A549 (cell line): Measurements from ENCODE around the gene OCA2. TPM values are rescaled to one million over a fixed set of nuclear protein-coding genes. Genes with fewer than 3 reads are reported as not detected.

Experiments
- ATAC-seq, 2 experiments: fragments of 200-7000 bp in 1 of 2; fragments of >200 bp in 1 of 2; cut with Nextera tagmentation in 1 of 2; cut with Tn5 transposase in 1 of 2; 3 replicates each; pipeline versions ENCODE4 v1.8.0 to v1.9.1; 2018 to 2020; ENCODE audit warnings: mild to moderate bottlenecking in 1 of 2, moderate library complexity in 1 of 2
- CTCF ChIA-PET: fragments of 300-600 bp; sonication (Branson Sonifier 250); formaldehyde crosslinking; extraction: SDS; loops from one replicate; lab custom pipeline; 2021; ENCODE audit warnings: antibody characterized with exemption, inconsistent platforms; lab: Yijun Ruan, JAX
- POLR2A ChIA-PET: fragments of 350-600 bp; formaldehyde crosslinking; extraction: SDS; loops from one replicate; lab custom pipeline; 2021; ENCODE audit warnings: antibody characterized with exemption, inconsistent platforms; lab: Yijun Ruan, JAX
- DNase-seq, 2 experiments: peaks; one replicate each; pipeline versions ENCODE4 v3.0.0 to v3.0.0-alpha.2; 2011 to 2016; ENCODE audit warnings: low read depth in 1 of 2, low spot score in 1 of 2
- FAIRE-seq: peaks from 2 replicates; lab custom pipeline; 2011; peaks lifted over from hg19 to GRCh38; lab: Jason Lieb, UNC
- H3K27ac ChIP-seq, 2 experiments: fragments of >200 bp; sonication (Bioruptor Twin); formaldehyde crosslinking; 3 replicates each; pipeline ENCODE4 v1.5.1; 2016 to 2017
- H3K4me1 ChIP-seq: fragments of >200 bp; sonication (Bioruptor Twin); formaldehyde crosslinking; 3 replicates; pipeline ENCODE4 v1.6.1; 2016
- H3K4me2 ChIP-seq: fragments of >200 bp; sonication (Bioruptor Twin); formaldehyde crosslinking; 3 replicates; pipeline ENCODE4 v1.6.1; 2016
- H3K4me3 ChIP-seq: fragments of >200 bp; sonication (Bioruptor Twin); formaldehyde crosslinking; 3 replicates; pipeline ENCODE4 v1.5.1; 2016
- H3K9me3 ChIP-seq: fragments of >200 bp; sonication (Bioruptor Twin); formaldehyde crosslinking; 3 replicates; pipeline ENCODE4 v1.6.1; 2016
- CBX8 ChIP-seq: fragments of 200-600 bp; sonication (generic); IDR thresholded peaks from 2 replicates; pipeline ENCODE4 v1.6.1; 2016
- CHD4 ChIP-seq: fragments of 200-600 bp; sonication (generic); IDR thresholded peaks from 2 replicates; pipeline ENCODE4 v1.6.1; 2016; ENCODE audit warnings: antibody characterized with exemption, mild to moderate bottlenecking, borderline replicate concordance
- EHF ChIP-seq: fragments of 250-450 bp; sonication (Bioruptor Pico); IDR thresholded peaks from 2 replicates; pipeline ENCODE4 v1.5.0; 2020; ENCODE audit warnings: mild to moderate bottlenecking
- EHMT2 ChIP-seq: fragments of 200-600 bp; sonication (generic); IDR thresholded peaks from 2 replicates; pipeline ENCODE4 v1.6.1; 2016; ENCODE audit warnings: antibody characterized with exemption, low read depth, mild to moderate bottlenecking, moderate library complexity
- EP300 ChIP-seq, 2 experiments: fragments of >200 bp; sonication (Bioruptor Twin); formaldehyde crosslinking; IDR thresholded peaks; 2 replicates in 1 of 2; 3 replicates in 1 of 2; pipeline ENCODE4 v1.6.1; 2016 to 2017
- FOSB ChIP-seq: fragments of 250-450 bp; sonication (Bioruptor Pico); IDR thresholded peaks from 2 replicates; pipeline ENCODE4 v1.5.0; 2020; ENCODE audit warnings: mild to moderate bottlenecking, moderate library complexity
- HEYL ChIP-seq: fragments of 250-450 bp; sonication (Bioruptor Pico); IDR thresholded peaks from 2 replicates; pipeline ENCODE4 v1.8.0; 2021; ENCODE audit warnings: mild to moderate bottlenecking, moderate library complexity
- HOXA7 ChIP-seq: fragments of 250-450 bp; sonication (Bioruptor Pico); IDR thresholded peaks from 2 replicates; pipeline ENCODE4 v1.5.0; 2020; ENCODE audit warnings: mild to moderate bottlenecking, moderate library complexity
- HOXB13 ChIP-seq: fragments of 250-450 bp; sonication (Bioruptor Pico); IDR thresholded peaks from 2 replicates; pipeline ENCODE4 v1.5.0; 2020; ENCODE audit warnings: low read depth, mild to moderate bottlenecking, moderate library complexity
- HOXB5 ChIP-seq: fragments of 250-450 bp; sonication (Bioruptor Pico); IDR thresholded peaks from 2 replicates; pipeline ENCODE4 v1.5.0; 2020; ENCODE audit warnings: mild to moderate bottlenecking, moderate library complexity
- JUN ChIP-seq, 2 experiments: fragments of >200 bp; sonication (Bioruptor Twin); formaldehyde crosslinking; IDR thresholded peaks; 2 replicates in 1 of 2; 3 replicates in 1 of 2; pipeline ENCODE4 v1.6.1; 2016 to 2017
- JUNB ChIP-seq: fragments of >200 bp; sonication (Bioruptor Twin); formaldehyde crosslinking; IDR thresholded peaks from 2 replicates; pipeline ENCODE4 v1.6.1; 2016
- KDM1A ChIP-seq: fragments of 200-600 bp; sonication (generic); IDR thresholded peaks from 2 replicates; pipeline ENCODE4 v1.6.1; 2016; ENCODE audit warnings: low read depth, mild to moderate bottlenecking
- MAZ ChIP-seq: fragments of 150-350 bp; IDR thresholded peaks from 2 replicates; pipeline ENCODE4 v1.6.1; 2014; ENCODE audit warnings: antibody characterized with exemption, low read depth, low read length, borderline replicate concordance
- MYC ChIP-seq: IDR thresholded peaks from 2 replicates; pipeline ENCODE4 v1.6.1; 2012; ENCODE audit warnings: mild to moderate bottlenecking, inconsistent platforms, low read length, improper control_type of control experiment, borderline replicate concordance
- NPAS2 ChIP-seq: fragments of 250-450 bp; sonication (Bioruptor Pico); IDR thresholded peaks from 2 replicates; pipeline ENCODE4 v1.8.0; 2022; ENCODE audit warnings: mild to moderate bottlenecking, moderate library complexity, borderline replicate concordance
- POLR2AphosphoS2 ChIP-seq: conservative IDR thresholded peaks from 2 replicates; pipeline ENCODE4 v1.6.1; 2012; ENCODE audit warnings: low read length, improper control_type of control experiment, inconsistent platforms
- RAD21 ChIP-seq, 2 experiments: fragments of >200 bp in 1 of 2; sonication (Bioruptor Twin) in 1 of 2; formaldehyde crosslinking in 1 of 2; IDR thresholded peaks in 1 of 2; conservative IDR thresholded peaks in 1 of 2; 2 replicates in 1 of 2; 3 replicates in 1 of 2; pipeline ENCODE4 v1.6.1; 2012 to 2018; ENCODE audit warnings: inconsistent platforms in 1 of 2
- RNF2 ChIP-seq: fragments of 200-600 bp; sonication (generic); IDR thresholded peaks from 2 replicates; pipeline ENCODE4 v1.6.1; 2016; ENCODE audit warnings: low read depth, mild to moderate bottlenecking, antibody characterized with exemption, moderate library complexity, borderline replicate concordance
- SREBF2 ChIP-seq: fragments of 450-650 bp; IDR thresholded peaks from 2 replicates; pipeline ENCODE4 v1.6.1; 2014; ENCODE audit warnings: mild to moderate bottlenecking, moderate library complexity
- ZSCAN20 ChIP-seq: fragments of 250-450 bp; sonication (Bioruptor Pico); IDR thresholded peaks from 2 replicates; pipeline ENCODE4 v1.8.0; 2022; ENCODE audit warnings: mild to moderate bottlenecking, moderate library complexity
- WGBS: methylation state at CpG from one replicate; pipeline ENCODE4 v1.1.6; 2017; ENCODE audit errors: missing lambda C conversion rate; 5-methylcytosine and 5-hydroxymethylcytosine counted together
- polyA plus RNA-seq, 4 experiments: library from polyadenylated mRNA; depleted of rRNA in 3 of 4; stranded (reverse); fragments of >200 nt; fragmentation: RNase III in 1 of 4; extraction: RNeasy Plus Mini Kit Qiagen cat#74134 plus additional on column Dnase treatment in 1 of 4; gene quantifications; 2 replicates in 3 of 4; 3 replicates in 1 of 4; pipeline ENCODE4 v1.2.3, GENCODE V29; 2011 to 2017
- TF ChIP-seq, protein P1 (sequence below): fragments of >200 bp; sonication (Bioruptor Twin); formaldehyde crosslinking; IDR thresholded peaks from 3 replicates; pipeline ENCODE4 v1.6.1; 2016
- TF ChIP-seq, protein P2 (sequence below): IDR thresholded peaks from 2 replicates; pipeline ENCODE4 v1.6.1; 2012
- TF ChIP-seq, protein P3 (sequence below): fragments of >200 bp; sonication (Bioruptor Twin); formaldehyde crosslinking; IDR thresholded peaks from 3 replicates; pipeline ENCODE4 v1.5.1; 2016
- TF ChIP-seq, protein P4 (sequence below): fragments of 450-650 bp; IDR thresholded peaks from 2 replicates; pipeline ENCODE4 v1.6.1; 2014; ENCODE audit warnings: antibody characterized with exemption
- TF ChIP-seq, protein P5 (sequence below): fragments of 250-450 bp; sonication (Bioruptor Pico); IDR thresholded peaks from 2 replicates; pipeline ENCODE4 v1.5.0; 2020; ENCODE audit warnings: low read depth, mild to moderate bottlenecking, moderate library complexity
- TF ChIP-seq, protein P6 (sequence below): fragments of >200 bp; sonication (Bioruptor Twin); formaldehyde crosslinking; IDR thresholded peaks from 2 replicates; pipeline ENCODE4 v1.6.1; 2016

The OCA2 gene
- polyA plus RNA-seq, 2 of the 4 experiments (the other 2 are of a cell fraction) = 0.17 to 0.25 TPM

DNA sequence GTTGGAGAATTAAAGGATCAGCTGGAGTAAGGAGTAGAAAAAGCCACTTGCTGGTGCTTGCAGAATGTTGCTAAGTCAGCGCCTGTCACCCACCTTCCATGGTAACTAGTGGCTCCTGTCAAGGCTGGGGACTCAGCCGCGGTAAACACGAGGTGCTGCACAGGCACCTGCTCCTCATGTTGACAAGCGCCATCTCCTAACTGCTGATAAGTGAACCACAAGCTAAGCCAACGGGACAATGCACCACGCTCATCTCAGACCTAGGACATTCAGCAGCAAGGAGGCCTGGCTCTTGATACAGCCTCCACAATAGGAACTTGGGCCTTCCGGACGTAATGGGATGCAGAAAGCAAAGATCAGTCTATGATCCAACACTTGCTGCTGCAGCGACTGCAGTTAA lies 264.4 kb downstream of the OCA2 start:
- 51% methylated on average over 10 of the region's 10 CpGs for WGBS
- no peak overlapping the region for H3K27ac ChIP-seq
- no peak overlapping the region for H3K4me3 ChIP-seq
- no peak for FAIRE-seq
- no peak overlapping the region for H3K4me2 ChIP-seq
- TF ChIP-seq HEYL (CRISPR knock-in tag) = no peak
- TF ChIP-seq, protein P1, sequence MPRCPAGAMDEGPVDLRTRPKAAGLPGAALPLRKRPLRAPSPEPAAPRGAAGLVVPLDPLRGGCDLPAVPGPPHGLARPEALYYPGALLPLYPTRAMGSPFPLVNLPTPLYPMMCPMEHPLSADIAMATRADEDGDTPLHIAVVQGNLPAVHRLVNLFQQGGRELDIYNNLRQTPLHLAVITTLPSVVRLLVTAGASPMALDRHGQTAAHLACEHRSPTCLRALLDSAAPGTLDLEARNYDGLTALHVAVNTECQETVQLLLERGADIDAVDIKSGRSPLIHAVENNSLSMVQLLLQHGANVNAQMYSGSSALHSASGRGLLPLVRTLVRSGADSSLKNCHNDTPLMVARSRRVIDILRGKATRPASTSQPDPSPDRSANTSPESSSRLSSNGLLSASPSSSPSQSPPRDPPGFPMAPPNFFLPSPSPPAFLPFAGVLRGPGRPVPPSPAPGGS = no peak
- TF ChIP-seq, protein P2, sequence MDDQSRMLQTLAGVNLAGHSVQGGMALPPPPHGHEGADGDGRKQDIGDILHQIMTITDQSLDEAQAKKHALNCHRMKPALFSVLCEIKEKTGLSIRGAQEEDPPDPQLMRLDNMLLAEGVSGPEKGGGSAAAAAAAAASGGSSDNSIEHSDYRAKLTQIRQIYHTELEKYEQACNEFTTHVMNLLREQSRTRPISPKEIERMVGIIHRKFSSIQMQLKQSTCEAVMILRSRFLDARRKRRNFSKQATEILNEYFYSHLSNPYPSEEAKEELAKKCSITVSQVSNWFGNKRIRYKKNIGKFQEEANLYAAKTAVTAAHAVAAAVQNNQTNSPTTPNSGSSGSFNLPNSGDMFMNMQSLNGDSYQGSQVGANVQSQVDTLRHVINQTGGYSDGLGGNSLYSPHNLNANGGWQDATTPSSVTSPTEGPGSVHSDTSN = no peak
- no peak for TF ChIP-seq SREBF2
- TF ChIP-seq EP300 (IDR thresholded peaks at IDR 0.05) = no peak
- no peaks in the 10 kb centered on the region for H3K4me1 ChIP-seq
- ATAC-seq = no peak
- DNase-seq = no peak
- H3K9me3 ChIP-seq = no peaks in the 10 kb centered on the region
- ChIA-PET CTCF (interaction anchor here (1.1 to 1.3 kb wide), 2 partner anchors 187 to 457 kb away, joined by 3 read pairs; no protein-coding TSS in a partner anchor), POLR2A (no interaction called here)

DNA sequence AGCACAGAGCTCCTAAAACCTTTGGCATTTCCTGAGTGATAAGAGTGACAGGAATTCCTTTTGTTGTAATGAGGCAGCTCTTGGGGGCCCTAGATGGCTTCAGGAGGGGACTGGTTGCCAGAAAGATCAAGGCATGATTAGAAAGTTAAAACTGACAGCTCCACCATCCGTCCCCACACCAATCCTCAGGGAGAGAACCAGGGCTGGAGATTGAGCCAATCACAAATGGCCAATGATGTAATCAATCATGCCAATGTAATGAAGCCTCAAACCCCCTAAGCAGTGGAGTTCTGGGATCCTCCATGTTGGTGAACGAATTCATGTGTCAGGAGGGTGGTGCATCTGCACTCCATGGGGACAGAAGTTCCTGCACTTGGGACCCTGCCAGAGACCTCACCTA lies 265.1 kb downstream of the OCA2 start:
- ATAC-seq = no peak
- 26% methylated on average over 2 of the region's 2 CpGs for WGBS

DNA sequence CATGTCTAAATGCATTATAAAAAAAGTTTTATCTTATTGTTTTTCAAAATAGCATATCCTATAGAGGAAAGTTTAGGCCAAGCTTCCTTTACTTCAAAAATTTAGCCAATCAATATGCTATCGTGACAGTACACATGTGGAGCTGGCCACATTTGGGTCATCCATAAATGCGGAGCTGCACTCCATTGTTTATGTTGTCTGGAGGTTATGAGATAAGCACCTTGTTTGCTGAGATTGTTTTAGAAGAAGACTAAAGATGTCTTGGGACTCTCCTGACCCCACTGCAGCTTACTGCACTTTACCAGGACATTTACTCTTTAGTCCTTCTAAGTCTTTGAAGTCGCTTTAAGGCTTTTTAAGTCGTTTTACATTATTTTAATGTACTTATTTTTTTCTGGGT lies 265.9 kb downstream of the OCA2 start:
- no peak overlapping the region for H3K27ac ChIP-seq
- H3K9me3 ChIP-seq = no peaks in the 10 kb centered on the region
- DNase-seq = no peak
- 41% methylated on average over 4 of the region's 4 CpGs for WGBS
- POLR2A ChIA-PET = no interaction called here
- H3K4me1 ChIP-seq = no peaks in the 10 kb centered on the region
- ATAC-seq = no peak
- CTCF ChIA-PET = interaction anchor here (0.8 kb wide), 1 partner anchor 10 kb away, joined by 5 read pairs; no protein-coding TSS in a partner anchor
- FAIRE-seq = no peak
- no peak overlapping the region for H3K4me2 ChIP-seq
- H3K4me3 ChIP-seq = no peak overlapping the region
- TF ChIP-seq JUN (IDR thresholded peaks at IDR 0.05) = no peak
- TF ChIP-seq HOXB5 (CRISPR knock-in tag) = no peak
- no peak for TF ChIP-seq HOXA7 (CRISPR knock-in tag)
- TF ChIP-seq FOSB (CRISPR knock-in tag) = no peak
- TF ChIP-seq CHD4 = no peak
- TF ChIP-seq MYC = no peak
- no peak for TF ChIP-seq HOXB13 (CRISPR knock-in tag)
- TF ChIP-seq ZSCAN20 (CRISPR knock-in tag) = no peak
- no peak for TF ChIP-seq JUNB
- TF ChIP-seq POLR2AphosphoS2 = no peak
- no peak for TF ChIP-seq NPAS2 (CRISPR knock-in tag)
- TF ChIP-seq, protein P3, sequence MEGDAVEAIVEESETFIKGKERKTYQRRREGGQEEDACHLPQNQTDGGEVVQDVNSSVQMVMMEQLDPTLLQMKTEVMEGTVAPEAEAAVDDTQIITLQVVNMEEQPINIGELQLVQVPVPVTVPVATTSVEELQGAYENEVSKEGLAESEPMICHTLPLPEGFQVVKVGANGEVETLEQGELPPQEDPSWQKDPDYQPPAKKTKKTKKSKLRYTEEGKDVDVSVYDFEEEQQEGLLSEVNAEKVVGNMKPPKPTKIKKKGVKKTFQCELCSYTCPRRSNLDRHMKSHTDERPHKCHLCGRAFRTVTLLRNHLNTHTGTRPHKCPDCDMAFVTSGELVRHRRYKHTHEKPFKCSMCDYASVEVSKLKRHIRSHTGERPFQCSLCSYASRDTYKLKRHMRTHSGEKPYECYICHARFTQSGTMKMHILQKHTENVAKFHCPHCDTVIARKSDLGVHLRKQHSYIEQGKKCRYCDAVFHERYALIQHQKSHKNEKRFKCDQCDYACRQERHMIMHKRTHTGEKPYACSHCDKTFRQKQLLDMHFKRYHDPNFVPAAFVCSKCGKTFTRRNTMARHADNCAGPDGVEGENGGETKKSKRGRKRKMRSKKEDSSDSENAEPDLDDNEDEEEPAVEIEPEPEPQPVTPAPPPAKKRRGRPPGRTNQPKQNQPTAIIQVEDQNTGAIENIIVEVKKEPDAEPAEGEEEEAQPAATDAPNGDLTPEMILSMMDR = no peak
- TF ChIP-seq EHMT2 = no peak
- TF ChIP-seq MAZ = no peak

More for the DNA sequence above, 265.1 kb downstream of the OCA2 start:
- TF ChIP-seq MAZ (no peak), JUNB (no peak), MYC (no peak), RAD21 (conservative IDR thresholded peaks at IDR 0.05 in 1 of 2, IDR thresholded peaks at IDR 0.05 in 1 of 2) (no peak), CHD4 (no peak), CBX8 (no peak), EHF (CRISPR knock-in tag) (no peak), RNF2 (no peak), KDM1A (no peak), EP300 (IDR thresholded peaks at IDR 0.05) (no peak)
- TF ChIP-seq, protein P4, sequence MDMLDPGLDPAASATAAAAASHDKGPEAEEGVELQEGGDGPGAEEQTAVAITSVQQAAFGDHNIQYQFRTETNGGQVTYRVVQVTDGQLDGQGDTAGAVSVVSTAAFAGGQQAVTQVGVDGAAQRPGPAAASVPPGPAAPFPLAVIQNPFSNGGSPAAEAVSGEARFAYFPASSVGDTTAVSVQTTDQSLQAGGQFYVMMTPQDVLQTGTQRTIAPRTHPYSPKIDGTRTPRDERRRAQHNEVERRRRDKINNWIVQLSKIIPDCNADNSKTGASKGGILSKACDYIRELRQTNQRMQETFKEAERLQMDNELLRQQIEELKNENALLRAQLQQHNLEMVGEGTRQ = no peak
- TF ChIP-seq, protein P2 = no peak
- TF ChIP-seq, protein P5, sequence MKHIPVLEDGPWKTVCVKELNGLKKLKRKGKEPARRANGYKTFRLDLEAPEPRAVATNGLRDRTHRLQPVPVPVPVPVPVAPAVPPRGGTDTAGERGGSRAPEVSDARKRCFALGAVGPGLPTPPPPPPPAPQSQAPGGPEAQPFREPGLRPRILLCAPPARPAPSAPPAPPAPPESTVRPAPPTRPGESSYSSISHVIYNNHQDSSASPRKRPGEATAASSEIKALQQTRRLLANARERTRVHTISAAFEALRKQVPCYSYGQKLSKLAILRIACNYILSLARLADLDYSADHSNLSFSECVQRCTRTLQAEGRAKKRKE (CRISPR knock-in tag) = no peak
- TF ChIP-seq, protein P6, sequence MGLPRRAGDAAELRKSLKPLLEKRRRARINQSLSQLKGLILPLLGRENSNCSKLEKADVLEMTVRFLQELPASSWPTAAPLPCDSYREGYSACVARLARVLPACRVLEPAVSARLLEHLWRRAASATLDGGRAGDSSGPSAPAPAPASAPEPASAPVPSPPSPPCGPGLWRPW = no peak
- POLR2A ChIA-PET = no interaction called here
- Histone ChIP-seq H3K4me2 (no peak overlapping the region), H3K27ac (no peak overlapping the region), H3K4me1 (no peaks in the 10 kb centered on the region), H3K4me3 (no peak overlapping the region), H3K9me3 (no peaks in the 10 kb centered on the region)
- FAIRE-seq (no peak), DNase-seq (no peak)
- CTCF ChIA-PET = interaction anchor here (0.7 to 1.3 kb wide), 3 partner anchors 148 to 456 kb away, joined by 3 read pairs; no protein-coding TSS in a partner anchor
